Dermis blood vessel endothelial cell (primary cell): ENCODE results near the gene CIAO1. TPM values are rescaled to one million over a fixed set of nuclear protein-coding genes. Genes with fewer than 3 reads are reported as not detected.
A peak's percentile ranks its signal among the peaks of the same experiment; 100 is the strongest.
"Not testable (repeated sequence)": the region's sequence is repeated elsewhere in the genome, so short reads cannot be mapped to it uniquely, and the experiment has no call there.

ENCODE experiments used
- DNase-seq: peaks from one replicate; pipeline ENCODE4 v3.0.0; 2010
- total RNA-seq: library from RNA; depleted of rRNA; stranded (reverse); fragments of >200 nt; gene quantifications from 2 replicates; pipeline ENCODE4 v1.2.3, GENCODE V29; 2014

Gene CIAO1
- total RNA-seq, 1 donor from 2014 or later, result 120 TPM

- no peak for DNase-seq
Observed at GRCh38 chr2:96287273-96287856, 21.3 kb downstream of the CIAO1 start.

GRCh38 chr2:96291751-96292150 is 25.7 kb downstream of the CIAO1 start:
- no peak for DNase-seq

- not testable (repeated sequence) for DNase-seq
Observed at GRCh38 chr2:96294271-96294670, 28.2 kb downstream of the CIAO1 start.

GRCh38 chr2:96296925-96297324 is 30.9 kb downstream of the CIAO1 start:
- no peak for DNase-seq

GRCh38 chr2:96301865-96302264 is 35.8 kb downstream of the CIAO1 start:
- no peak for DNase-seq

GRCh38 chr2:96304606-96305005 is 38.6 kb downstream of the CIAO1 start:
- DNase-seq, result no peak

GRCh38 chr2:96305091-96305978 is 39.3 kb downstream of the CIAO1 start, which contains the start of gene SNRNP200:
TSS of gene SNRNP200 (minus strand) at chr2:96305546. CDS start at chr2:96305437, 109 bp downstream.
- DNase-seq, result peak; percentile 76

GRCh38 chr2:96305979-96306308 is 39.9 kb downstream of the CIAO1 start:
- DNase-seq, result peak; percentile 3

GRCh38 chr2:96306370-96306769 is 40.3 kb downstream of the CIAO1 start:
- no peak for DNase-seq

- DNase-seq, result no peak
Observed at GRCh38 chr2:96308248-96308647, 42.2 kb downstream of the CIAO1 start.

GRCh38 chr2:96315005-96315399 is 49.0 kb downstream of the CIAO1 start:
- DNase-seq, result no peak

- DNase-seq, result peak; percentile 60
Observed at GRCh38 chr2:96315400-96316071, 49.5 kb downstream of the CIAO1 start.

GRCh38 chr2:96316999-96317398 is 51.0 kb downstream of the CIAO1 start:
- DNase-seq, result no peak

- DNase-seq, result no peak
Observed at GRCh38 chr2:96317584-96317997, 51.6 kb downstream of the CIAO1 start.

- DNase-seq, result no peak
Observed at GRCh38 chr2:96318723-96319122, 52.7 kb downstream of the CIAO1 start.

GRCh38 chr2:96319396-96319795 is 53.4 kb downstream of the CIAO1 start:
- no peak for DNase-seq

- no peak for DNase-seq
Observed at GRCh38 chr2:96320326-96320725, 54.3 kb downstream of the CIAO1 start.

- peak; percentile 38 for DNase-seq
Observed at GRCh38 chr2:96320728-96321622, 55.0 kb downstream of the CIAO1 start.
